Heart left ventricle (tissue), 13 donors: Measurements from ENCODE around the gene BBX.

Experiments used
- CTCF ChIP-seq, 12 donors: fragments of 200-600 bp; sonication (generic) in 4 of 12; IDR thresholded peaks; one replicate each; pipeline versions ENCODE4 v1.5.0 to v1.8.0; 2018 to 2022; ENCODE audit warnings: antibody characterized with exemption in 12 of 12, mild to moderate bottlenecking in 5 of 12
- POLR2A ChIP-seq, 2 donors: fragments of 450-650 bp; IDR thresholded peaks; one replicate each; pipeline ENCODE4 v1.6.1; 2017; ENCODE audit warnings: antibody characterized with exemption in 2 of 2, mild to moderate bottlenecking in 2 of 2, moderate library complexity in 2 of 2
- donor health status: ischemic (EF 13 %, LVEDD 7.1; RV severe dilation, severe dysfunction).
- donor health status: DM: no; HTN: yes; CAD: no.
- donor health status: DM: no; HTN: no; CAD: no.
- donor health status: ischemic (EF 25% LVEDD 6.9; RV normal size, moderate dysfunction).
- donor health status: ischemic (EF 25% LVEDD 5.7; RV mildly dilated, moderate dysfunction).
- donor health status: ischemic (EF 35%, LVEDD 5.7; RV mildly dilated, moderate dysfunction).
- donor health status: nonischemic (EF 11% LVEDD 7.7; RV severe dilation, severe dysfunction).
- donor health status: DM: yes; HTN: yes; CAD: no.
- donor health status: PGD.
- donor health status: ischemic (EF 29% LVEDD 5.4; RV normal size, mild dysfunction).
- donor health status: nonischemic (EF 23%, LVEDD 6.1; RV moderate dilation, normal function).

GRCh38 chr3:107661447-107662123 is 138.8 kb downstream of the BBX start:
- no peak for TF ChIP-seq CTCF (IDR thresholded peaks at IDR 0.05)
- TF ChIP-seq POLR2A (IDR thresholded peaks at IDR 0.05) = no peak
